Measurements from ENCODE around the gene CDC14A. TPM values are rescaled to one million over a fixed set of nuclear protein-coding genes. Genes with fewer than 3 reads are reported as not detected.

Gene CDC14A
- total RNA-seq, 1 experiment from 2014 or later = 11.1 TPM

DNA sequence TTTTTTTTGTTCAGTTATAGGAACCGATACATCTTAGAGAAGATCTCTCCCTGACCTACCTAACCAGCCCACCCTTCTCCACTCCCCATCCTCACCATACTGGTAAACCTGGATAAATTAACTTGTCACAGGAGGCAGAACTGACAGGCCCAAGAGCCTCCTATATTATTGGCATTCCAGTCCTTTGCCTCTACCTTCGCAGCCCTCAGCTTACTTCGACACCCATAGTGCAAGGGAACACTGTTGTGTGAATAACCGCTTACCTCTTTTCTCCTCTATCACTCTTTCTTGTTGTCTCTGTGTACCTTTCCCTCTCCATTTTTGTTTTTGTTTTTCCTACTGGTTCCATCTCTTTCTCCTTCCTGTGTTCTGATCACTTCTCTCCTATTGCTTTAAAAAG is 58.7 kb downstream of the CDC14A start:
- Mint-ChIP-seq H3K27ac (peak overlapping the region; percentile 50), H3K36me3 (peaks cover 14% of the 10 kb centered on the region), H3K9me3 (peaks cover 17% of the 10 kb centered on the region), H3K27me3 (ENCODE audit: low read depth) (no peaks in the 10 kb centered on the region), H3K4me3 (no peak overlapping the region), H3K4me1 (peaks cover 17% of the 10 kb centered on the region)
- TF ChIP-seq, protein P1, sequence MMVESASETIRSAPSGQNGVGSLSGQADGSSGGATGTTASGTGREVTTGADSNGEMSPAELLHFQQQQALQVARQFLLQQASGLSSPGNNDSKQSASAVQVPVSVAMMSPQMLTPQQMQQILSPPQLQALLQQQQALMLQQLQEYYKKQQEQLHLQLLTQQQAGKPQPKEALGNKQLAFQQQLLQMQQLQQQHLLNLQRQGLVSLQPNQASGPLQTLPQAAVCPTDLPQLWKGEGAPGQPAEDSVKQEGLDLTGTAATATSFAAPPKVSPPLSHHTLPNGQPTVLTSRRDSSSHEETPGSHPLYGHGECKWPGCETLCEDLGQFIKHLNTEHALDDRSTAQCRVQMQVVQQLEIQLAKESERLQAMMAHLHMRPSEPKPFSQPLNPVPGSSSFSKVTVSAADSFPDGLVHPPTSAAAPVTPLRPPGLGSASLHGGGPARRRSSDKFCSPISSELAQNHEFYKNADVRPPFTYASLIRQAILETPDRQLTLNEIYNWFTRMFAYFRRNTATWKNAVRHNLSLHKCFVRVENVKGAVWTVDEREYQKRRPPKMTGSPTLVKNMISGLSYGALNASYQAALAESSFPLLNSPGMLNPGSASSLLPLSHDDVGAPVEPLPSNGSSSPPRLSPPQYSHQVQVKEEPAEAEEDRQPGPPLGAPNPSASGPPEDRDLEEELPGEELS (CRISPR knock-in tag; IDR thresholded peaks at IDR 0.05) = no peak
- no peak for TF ChIP-seq ZNF416 (CRISPR knock-in tag; IDR thresholded peaks at IDR 0.05)
- TF ChIP-seq KAT7 (CRISPR knock-in tag; IDR thresholded peaks at IDR 0.05; ENCODE audit: borderline replicate concordance) = no peak
- TF ChIP-seq FOXK1 (CRISPR knock-in tag; IDR thresholded peaks at IDR 0.05) = no peak
- no peak for TF ChIP-seq USF2 (CRISPR knock-in tag; IDR thresholded peaks at IDR 0.05)
- no peak for TF ChIP-seq CREB1 (CRISPR knock-in tag; IDR thresholded peaks at IDR 0.05)
- no peak for TF ChIP-seq ATF3 (CRISPR knock-in tag; conservative IDR thresholded peaks at IDR 0.05)
- TF ChIP-seq ZNF263 (CRISPR knock-in tag; IDR thresholded peaks at IDR 0.05; ENCODE audit: low read depth) = no peak
- TF ChIP-seq NR3C1 (CRISPR knock-in tag; conservative IDR thresholded peaks at IDR 0.05; ENCODE audit: low read depth) = no peak
- no peak for TF ChIP-seq ZNF532 (CRISPR knock-in tag; IDR thresholded peaks at IDR 0.05; ENCODE audit: borderline replicate concordance)
- no peak for TF ChIP-seq ERG (CRISPR knock-in tag; IDR thresholded peaks at IDR 0.05)
- no peak for TF ChIP-seq AR (CRISPR knock-in tag; IDR thresholded peaks at IDR 0.05)
- no peak for TF ChIP-seq ZNF317 (CRISPR knock-in tag; IDR thresholded peaks at IDR 0.05; ENCODE audit: borderline replicate concordance, low read depth)
- TF ChIP-seq ZNF423 (CRISPR knock-in tag; IDR thresholded peaks at IDR 0.05) = no peak
- ATAC-seq = peak; percentile 56
- no peak for DNase-seq (ENCODE audit: low spot score)
- POLR2A ChIA-PET = no interaction called here
- CTCF ChIA-PET = interaction anchor here (1.0 to 1.3 kb wide), 2 partner anchors 45 to 49 kb away, joined by 4 to 6 read pairs; no protein-coding TSS in a partner anchor
